HG03558 (cell line): ENCODE data around the gene GNAL.
"Not testable (repeated sequence)": the region's sequence is repeated elsewhere in the genome, so short reads cannot be mapped to it uniquely, and the experiment has no call there.

Source experiments
- ATAC-seq: cut with Tn5 transposase; IDR thresholded peaks from one replicate; pipeline ENCODE4 v1.9.1; 2021; ENCODE audit warnings: moderate number of reproducible peaks; ENCODE audit not compliant: unreplicated experiment; ENCODE audit errors: extremely low read depth

GNAL gene

GRCh38 chr18:11891737-11892136 is 202.7 kb downstream of the GNAL start:
- no peak for ATAC-seq

- not testable (repeated sequence) for ATAC-seq
Observed at GRCh38 chr18:11892438-11892837, 203.4 kb downstream of the GNAL start.

DNA sequence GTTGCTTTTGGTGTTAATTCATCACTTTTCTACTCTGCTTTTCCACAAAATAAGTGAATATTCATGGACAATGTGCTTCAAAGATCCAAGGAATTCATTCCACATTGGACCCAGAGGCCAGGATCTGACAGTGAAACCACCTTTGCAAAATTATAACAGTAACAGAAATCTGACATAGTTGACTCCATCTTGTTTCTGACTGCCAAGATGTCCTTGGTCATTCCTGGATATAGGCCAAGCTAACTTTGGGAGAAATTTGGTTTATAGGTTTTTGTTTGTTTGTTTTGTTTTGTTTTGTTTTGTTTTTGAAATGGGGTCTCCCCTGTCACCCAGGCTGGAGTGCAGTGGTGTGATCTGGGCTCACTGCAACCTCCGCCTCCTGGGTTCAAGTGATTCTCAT is 208.7 kb downstream of the GNAL start:
- no peak for ATAC-seq

DNA sequence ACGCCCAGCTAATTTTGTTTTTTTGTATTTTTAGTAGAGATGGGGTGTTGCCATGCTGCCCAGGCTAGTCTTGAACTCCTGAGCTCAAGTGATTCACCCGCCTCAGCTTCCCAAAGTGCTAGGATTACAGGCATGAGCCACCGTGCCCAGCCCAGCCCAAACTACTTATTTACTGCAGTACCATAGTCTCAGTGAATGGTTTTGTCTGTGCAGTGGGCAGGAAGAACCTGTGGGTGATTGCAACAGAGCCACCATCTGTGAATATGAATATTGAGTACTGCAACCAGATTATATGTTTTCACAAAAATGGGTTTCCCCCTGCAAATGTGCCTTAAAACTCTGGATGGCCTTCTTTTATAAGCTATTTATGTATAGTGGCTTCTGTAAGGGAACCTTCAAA is 210.0 kb downstream of the GNAL start:
- ATAC-seq: no peak

DNA sequence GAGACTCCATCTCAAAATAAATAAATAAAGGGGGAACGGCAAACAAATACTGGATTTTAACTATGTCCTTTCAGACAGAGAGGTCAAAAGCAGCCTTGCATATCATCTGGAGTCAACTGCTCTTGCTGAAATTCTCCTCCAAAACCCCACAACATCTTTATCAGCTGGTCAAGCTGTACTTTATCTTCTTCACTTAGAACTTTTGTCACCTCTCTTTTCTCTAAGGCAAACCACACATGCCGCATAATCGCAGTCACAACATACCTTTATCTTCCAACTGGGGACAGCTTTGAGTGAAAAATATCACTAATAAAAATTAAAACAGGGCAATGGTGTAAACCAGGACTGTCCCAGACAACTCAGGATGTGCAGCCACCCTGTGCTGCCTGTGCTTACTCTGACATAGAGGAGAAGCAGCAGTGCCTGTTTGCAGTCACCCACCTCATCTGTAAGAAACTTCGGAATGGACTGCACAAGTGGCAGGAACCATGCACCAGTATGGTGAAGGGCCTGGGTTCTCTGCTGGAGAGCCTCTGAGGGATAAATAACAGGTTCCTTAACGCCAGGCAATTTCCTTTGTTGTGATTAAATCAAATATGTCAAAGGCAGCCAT is 212.9 kb downstream of the GNAL start:
- no peak for ATAC-seq

GRCh38 chr18:11902522-11903292 is 213.6 kb downstream of the GNAL start:
- no peak for ATAC-seq

DNA sequence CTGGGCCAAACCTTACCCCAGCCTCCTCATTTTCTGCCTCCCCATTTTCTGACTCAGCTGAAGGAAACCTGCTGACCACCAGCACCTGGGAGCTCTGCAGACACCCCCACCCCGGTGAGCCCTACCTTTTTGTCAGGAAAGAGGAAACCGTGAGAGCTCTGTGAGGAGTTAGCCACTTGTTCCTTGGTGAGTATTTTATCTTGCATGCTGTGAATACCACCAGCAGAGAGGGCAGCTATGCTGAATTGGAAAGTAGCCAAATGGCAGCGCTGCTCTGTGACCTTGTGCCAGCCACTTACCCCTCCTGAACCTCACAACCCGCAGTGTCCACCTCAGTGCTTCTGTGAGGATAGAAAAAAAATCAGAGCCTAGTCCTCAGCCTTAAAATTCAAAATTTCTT is 216.5 kb downstream of the GNAL start:
- no peak for ATAC-seq

DNA sequence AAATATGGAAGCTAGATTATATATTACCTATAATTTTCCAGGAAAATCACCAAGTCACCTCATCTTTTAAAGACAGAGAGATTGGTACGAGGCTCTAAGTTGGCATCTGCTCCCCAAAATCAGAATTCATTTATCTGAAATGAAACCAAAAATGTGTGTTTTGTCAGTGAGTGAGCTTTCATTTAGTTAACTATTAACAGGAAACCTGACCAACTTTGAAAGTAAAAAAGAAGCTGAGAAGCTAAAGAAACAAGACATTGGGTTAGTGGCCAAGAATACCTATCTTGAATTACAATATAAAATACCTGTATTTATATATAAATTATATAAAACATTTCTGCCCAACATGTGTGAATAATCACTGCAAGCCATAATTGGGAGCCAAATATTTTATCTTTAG is 217.1 kb downstream of the GNAL start:
- no peak for ATAC-seq

DNA sequence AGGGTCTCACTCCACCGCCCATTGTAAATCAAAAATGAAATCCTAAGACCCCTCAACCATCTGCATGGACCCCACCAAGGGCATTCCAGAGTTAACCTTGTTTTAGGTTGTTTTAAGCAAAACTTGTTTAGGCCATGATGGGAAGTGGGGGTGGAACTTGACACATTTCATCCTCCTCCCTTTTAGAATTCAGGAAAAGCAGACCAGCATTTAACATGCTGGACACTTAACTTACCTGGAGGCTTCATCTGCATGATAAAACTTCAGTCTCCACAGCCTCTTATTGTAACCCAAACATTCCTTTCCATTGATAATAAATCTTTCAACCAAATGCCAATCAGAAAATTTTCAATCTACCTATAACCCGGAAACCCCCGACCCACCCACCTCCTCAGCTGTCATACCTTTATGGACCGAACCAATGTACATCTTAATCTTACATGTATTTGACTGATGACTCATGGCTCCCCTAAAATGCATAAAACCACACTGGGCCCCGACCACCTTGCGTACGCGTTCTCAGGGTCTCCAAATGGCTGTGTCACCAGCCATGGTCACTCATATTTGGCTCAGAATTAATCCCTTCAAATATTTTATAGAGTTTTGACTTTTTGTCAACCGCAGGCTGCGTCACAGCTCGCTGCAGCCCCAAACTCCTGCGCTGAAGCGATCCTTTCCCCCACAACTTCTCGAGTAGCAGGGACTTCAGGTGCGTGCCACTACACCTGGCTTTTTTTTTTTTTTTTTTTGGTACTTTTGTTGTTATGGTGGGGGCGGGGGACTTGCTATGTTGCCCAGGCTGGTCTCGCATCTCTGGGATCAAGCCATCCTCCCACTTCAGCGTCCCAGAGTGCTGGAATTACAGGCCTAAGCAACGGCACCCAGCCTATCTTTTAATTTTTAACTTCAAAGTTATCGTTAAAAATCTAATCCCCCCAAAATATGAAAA is 218.1 kb downstream of the GNAL start:
- no peak for ATAC-seq

DNA sequence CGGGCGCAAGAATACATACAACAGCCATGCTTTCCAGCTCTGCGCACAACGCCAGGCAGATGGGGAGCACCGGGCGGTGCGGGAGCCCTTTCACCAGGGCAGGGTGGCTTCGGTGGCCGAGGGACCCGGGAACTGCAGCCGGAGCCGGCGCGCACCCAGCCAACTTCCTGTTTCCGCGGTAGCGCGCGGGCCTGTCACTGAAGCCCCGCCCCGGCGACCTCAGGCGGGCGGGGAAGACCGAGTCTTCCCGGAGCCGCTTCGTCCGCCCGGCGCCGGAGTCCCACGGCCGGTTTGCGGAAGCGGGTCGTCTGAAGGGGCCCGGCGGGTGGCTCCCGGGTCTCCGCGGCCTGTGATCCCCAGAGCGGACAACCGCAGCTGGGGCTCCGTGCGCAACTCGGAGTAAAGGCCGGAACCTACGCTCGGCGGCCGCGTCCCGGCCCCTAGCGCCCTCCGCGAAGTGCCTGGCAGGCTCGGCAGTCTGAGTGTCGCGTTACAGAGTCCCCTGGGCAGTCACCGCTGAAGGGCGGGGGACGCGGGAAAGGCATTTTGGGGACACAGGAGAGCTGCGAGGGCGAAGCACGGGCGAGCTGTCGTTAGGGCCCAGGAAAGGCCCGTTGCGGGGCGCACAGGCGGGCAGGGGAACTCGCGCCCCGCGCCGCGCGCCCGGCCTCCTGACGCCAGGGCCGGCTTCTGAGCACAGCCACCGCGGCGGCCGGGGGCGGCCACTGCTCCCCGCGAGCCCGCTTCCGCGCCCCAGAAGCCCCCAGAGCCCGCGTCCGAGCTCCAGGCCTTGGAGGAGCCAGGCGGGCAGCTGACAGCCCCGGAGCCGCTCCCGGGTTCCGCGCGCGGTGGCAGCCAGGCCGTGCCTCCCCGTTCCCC is 219.4 kb downstream of the GNAL start, which contains the start of gene MPPE1:
MPPE1 (minus strand) TSS at position 136 of the 879 bp plus-strand sequence. CDS start 11,053 bp downstream, outside the sequence.
- peak; percentile 60 for ATAC-seq

DNA sequence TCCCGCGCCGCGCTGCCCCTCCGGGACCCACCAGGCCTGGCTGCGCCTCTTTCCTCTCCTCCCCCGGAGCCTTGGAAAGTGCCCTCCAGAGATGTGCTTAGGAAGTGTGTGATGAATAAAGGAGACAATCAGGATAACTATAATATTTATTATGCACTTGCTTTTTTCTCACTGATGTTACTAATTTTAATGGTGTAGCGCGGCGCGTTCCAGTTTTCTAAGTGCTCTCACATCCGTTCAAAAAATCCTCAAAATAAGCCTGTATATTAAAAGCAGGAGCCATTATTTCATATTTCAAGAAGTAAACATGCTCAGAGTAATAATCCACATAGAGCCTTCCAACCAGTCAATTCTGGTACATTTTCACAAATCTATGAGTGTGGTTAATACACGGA is 220.0 kb downstream of the GNAL start:
- ATAC-seq: no peak

DNA sequence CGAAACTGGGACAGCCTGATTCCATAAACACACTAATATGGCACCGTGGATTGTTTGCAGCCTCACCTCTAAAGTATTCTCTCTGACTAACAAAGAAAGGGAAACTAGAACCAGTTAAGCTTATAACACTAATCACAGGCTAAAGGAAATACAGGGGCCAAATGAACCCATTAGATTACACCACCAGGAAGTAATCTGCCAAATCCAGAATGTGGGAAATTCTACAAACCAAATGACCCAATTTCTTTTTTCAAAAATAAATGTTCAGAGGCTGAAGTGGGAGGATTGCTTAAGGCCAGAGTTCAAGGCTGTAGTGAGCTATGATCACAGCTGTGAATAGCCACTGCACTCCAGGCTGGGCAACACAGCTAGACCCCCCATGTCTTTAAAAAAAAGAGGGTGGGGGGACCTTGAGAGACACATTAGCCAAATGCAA is 220.5 kb downstream of the GNAL start:
- no peak for ATAC-seq

DNA sequence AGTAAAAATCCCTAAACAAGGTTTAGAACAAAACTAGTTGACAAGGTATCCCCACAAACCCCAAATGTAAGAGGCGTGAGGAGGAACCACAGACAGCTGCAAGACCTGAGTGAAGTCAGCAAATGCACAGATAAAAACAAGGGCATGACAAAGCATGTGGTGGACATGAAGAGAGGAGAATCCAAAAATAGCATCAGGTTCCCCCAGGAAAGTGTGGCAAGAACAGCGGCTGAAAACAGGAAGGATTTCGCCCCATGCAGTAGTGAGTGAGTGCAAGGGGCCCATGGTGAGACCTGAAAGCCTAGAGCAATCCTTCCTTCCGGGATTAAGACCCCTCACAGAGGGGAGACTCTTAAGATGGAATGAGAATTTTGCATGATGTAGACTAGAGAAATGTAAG is 227.8 kb downstream of the GNAL start:
- not testable (repeated sequence) for ATAC-seq

DNA sequence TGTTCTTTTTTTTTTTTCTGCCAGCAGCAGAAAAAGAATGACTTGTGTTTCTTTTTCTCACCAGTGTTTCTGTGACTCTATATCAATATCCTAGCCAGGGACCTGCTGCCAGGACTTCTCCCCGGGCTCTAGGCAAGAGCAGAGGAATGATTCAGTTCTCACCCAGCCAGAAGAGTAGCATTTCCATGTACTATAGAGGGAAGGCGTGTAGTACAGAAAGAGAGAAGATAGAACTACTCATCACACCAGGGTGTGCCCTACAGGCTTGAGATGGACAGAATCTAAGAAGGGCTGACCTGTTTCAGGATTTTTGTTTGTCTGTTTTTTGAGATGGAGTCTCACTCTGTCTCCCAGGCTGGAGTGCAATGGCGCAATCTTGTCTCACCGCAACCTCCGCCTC is 230.5 kb downstream of the GNAL start:
- ATAC-seq: not testable (repeated sequence)

GRCh38 chr18:11923450-11923849 is 234.4 kb downstream of the GNAL start:
- ATAC-seq: no peak

GRCh38 chr18:11925800-11926481 is 236.9 kb downstream of the GNAL start:
- no peak for ATAC-seq

GRCh38 chr18:11927497-11927896 is 238.4 kb downstream of the GNAL start:
- ATAC-seq: no peak

- no peak for ATAC-seq
Observed at GRCh38 chr18:11932393-11932792, 243.3 kb downstream of the GNAL start.
